Right lobe of liver (tissue), 4 donors: ENCODE results near the gene ATP1A2.

Experiments used
- CTCF ChIP-seq, 4 donors: fragments of 200-600 bp in 3 of 4; fragments of 450-650 bp in 1 of 4; IDR thresholded peaks; one replicate each; pipeline versions ENCODE4 v1.5.1 to v1.8.0; 2016 to 2022; ENCODE audit warnings: antibody characterized with exemption in 4 of 4, mild to moderate bottlenecking in 2 of 4
- POLR2A ChIP-seq: fragments of 450-650 bp; IDR thresholded peaks from one replicate; pipeline ENCODE4 v1.6.1; 2017; ENCODE audit warnings: antibody characterized with exemption, mild to moderate bottlenecking
- donor health status: DM: no; HTN: no; CAD: no.
- donor health status: DM: no; HTN: no; CAD: no.
- donor health status: DM: no; HTN: yes; CAD: no.

GRCh38 chr1:160188341-160188740 is 72.8 kb downstream of the ATP1A2 start:
- TF ChIP-seq CTCF (IDR thresholded peaks at IDR 0.05) (no peak), POLR2A (no peak)
